Nucleus accumbens (tissue), 56 donors: Measurements from ENCODE around the gene HES4.
"Not testable (repeated sequence)": the region's sequence is repeated elsewhere in the genome, so short reads cannot be mapped to it uniquely, and the experiment has no call there.

Source experiments
- DNase-seq, 56 donors: peaks; one replicate each; lab custom pipeline; 2025; lab: John Stamatoyannopoulos, UW

Gene HES4

DNA sequence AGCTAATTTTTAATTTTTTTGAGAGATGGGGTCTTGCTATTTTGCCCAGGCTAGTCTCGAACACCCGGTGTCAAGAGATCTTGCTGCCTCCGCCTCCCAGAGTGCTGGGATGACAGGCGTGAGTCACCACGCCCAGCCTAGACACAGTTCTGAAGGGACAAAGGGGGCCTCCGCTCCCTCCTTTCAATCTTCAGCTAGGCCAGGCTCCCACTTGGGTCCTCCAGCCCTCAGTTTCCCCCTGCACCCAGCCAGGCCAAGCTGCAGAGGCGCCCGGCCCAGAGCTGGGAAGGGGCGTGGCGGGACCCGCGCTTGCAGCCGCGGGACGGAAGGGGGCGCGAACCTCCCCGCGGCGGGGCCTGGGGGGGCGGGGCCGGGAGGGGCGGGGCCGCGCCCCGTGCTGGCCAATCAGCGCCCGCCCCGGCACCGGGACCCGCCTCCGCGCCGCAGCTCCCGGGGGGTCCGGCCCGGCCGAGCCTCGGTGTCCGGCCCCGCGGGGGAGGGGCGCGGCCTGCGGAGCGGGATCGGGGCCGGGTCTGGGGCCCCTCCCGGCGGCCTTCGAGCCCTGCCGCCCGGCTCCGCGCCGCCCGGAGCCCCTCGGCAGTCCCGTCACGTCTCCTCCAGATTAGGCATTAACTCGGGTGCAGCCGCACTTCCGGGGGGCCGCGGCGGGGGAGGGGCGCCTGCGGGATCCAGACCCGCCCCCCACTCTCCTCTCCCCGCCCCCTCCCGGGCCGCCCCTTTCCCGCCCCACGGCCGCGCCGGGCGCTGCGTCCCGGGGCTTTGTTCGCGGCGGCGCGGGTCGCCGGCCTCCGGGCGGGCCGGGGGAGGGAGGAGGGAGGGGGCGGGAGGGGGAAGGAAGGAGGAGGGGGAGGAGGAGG lies 19.5 kb upstream of the HES4 start:
- peak in 49 of 56 donors; percentile 31 to 92 (median 75) for DNase-seq

DNA sequence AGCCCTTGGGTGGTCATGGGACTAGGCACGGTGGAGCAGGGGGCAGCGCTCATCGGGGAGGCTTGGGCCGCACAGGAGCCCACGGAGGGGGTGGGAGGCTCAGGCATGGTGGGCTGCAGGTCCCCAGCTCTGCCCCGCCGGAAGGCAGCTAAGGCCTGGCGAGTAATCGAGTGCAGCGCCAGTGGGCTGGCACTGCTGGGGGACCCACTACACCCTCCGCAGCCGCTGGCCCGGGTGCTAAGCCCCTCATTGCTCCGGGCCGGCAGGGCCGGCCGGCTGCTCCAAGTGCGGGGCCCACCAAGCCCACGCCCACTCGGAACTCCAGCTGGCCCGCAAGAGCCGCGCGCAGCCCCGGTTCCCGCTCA lies 18.4 kb upstream of the HES4 start:
- DNase-seq: not testable (repeated sequence)

DNA sequence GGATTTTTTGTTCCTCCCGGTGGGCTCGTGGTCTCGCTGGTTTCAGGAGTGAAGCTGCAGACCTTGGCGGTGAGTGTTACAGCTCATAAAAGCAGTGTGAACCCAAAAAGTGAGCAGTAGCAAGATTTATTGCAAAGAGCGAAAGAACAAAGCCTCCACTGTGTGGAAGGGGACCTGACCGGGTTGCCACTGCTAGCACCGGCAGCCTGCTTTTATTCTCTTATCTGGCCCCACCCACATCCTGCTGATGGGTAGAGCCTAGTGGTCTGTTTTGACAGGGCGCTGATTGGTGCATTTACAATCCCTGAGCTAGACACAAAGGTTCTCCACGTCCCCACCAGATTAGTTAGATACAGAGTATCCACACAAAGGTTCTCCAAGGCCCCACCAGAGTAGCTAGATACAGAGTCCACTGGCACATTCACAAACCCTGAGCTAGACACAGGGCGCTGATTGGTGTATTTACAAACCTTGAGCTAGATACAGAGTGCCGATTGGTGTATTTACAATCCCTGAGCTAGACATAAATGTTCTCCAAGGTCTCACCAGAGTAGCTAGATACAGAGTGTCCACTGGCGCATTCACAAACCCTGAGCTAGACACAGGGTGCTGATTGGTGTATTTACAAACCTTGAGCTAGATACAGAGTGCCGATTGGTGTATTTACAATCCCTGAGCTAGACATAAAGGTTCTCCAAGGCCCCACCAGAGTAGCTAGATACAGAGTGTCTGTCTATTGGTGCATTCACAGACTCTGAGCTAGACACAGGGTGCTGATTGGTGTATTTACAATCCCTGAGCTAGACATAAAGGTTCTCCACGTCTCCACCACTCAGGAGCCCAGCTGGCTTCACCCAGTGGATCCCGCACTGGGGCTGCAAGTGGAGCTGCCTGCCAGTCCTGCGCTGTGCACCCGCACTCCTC lies 17.8 kb upstream of the HES4 start:
- not testable (repeated sequence) for DNase-seq

DNA sequence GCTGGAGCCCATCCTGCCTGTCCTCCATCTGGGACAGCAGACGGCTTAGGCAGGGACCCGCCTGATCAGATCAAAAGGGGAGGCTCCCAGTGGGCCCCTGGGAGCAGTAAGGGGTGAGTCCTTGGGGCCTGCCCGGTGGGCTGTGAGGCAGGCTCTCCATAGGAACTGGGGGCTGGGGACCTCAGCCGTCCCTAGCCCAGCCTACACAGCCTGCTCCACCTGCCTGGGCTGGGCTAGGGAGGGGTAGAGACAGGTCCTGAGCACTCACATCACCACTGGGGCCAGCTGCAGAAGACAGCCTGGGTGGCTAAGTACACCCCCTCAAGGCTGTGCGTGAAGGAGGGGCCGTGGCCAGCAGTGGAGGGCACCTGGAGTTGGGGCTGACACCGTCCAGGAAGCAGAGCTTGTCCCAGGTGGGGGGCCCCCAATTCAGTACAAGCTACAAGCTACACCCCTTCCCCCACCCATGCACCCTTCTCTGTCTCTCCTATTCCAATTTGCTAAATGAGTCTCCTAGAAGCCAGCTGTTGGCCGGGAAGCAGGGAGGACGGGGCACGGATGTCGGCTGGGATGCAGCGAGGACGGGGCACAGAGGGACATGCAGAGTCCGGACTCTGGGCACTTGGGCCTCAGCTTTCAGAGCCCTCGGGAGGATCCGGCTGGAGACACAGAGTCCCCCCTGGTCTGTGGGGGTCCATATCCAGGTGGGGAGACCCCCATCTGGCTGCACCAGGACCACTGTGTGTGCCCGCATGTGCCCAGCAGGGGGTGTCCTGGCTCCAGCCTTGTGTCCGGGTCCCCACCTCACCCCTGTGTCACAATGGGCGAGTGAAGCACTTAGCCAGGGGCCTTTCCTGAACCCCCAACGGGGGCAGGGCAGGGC lies 15.1 kb upstream of the HES4 start:
- DNase-seq: peak in 1 of 56 donors; percentile 35

DNA sequence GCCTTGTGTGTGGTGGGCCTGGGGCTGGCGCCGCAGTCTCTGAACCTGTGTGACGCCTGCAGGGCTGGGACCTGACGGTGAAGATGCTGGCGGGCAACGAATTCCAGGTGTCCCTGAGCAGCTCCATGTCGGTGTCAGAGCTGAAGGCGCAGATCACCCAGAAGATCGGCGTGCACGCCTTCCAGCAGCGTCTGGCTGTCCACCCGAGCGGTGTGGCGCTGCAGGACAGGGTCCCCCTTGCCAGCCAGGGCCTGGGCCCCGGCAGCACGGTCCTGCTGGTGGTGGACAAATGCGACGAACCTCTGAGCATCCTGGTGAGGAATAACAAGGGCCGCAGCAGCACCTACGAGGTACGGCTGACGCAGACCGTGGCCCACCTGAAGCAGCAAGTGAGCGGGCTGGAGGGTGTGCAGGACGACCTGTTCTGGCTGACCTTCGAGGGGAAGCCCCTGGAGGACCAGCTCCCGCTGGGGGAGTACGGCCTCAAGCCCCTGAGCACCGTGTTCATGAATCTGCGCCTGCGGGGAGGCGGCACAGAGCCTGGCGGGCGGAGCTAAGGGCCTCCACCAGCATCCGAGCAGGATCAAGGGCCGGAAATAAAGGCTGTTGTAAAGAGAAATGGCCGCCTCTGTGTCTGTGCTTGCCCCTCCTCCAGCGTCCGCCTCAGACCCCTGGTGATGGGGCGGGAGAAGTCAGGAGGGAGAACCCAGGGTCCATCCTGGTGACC lies 14.2 kb upstream of the HES4 start:
- no peak for DNase-seq

DNA sequence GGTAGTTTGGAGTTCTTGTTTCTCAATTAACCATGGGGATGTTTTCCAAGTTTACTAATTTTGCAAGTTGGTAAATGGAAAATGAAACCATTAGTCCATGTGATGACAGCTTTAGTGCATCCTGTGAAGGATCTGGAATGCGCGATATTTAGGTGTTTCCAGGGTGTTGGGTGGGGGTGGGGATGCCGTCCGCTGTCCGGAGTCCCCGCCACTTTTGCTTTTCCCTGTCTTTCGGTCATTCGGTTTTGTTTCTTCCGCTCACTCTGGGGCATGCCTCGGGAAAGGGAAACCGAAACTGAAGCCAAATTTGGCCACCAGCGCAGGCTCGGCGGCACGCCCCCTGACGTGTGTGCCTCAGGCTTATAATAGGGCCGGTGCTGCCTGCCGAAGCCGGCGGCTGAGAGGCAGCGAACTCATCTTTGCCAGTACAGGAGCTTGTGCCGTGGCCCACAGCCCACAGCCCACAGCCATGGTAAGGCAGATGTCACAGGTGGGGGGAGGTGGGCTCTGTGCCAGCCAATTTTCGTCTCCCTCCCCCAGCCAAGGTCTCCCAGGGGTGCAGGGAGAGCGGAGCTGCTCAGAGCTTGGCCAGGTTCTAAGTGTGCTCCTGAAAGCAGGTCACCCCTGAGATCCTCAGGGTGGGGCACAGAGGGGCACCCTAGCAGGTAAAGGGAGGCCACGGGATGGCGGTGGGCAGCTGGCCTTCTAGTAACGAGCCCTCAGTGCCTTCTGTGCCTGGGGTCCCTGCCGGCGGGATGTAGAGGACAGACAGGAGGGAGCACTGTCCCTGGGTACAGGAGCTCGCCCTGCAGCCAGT lies 13.4 kb upstream of the HES4 start, which contains the start of gene ISG15:
TSS of gene ISG15 (plus strand) at position 393 of the 817 bp plus-strand sequence. CDS start at position 470, 77 bp downstream.
- peak in 50 of 56 donors; percentile 23 to 88 (median 66) for DNase-seq

DNA sequence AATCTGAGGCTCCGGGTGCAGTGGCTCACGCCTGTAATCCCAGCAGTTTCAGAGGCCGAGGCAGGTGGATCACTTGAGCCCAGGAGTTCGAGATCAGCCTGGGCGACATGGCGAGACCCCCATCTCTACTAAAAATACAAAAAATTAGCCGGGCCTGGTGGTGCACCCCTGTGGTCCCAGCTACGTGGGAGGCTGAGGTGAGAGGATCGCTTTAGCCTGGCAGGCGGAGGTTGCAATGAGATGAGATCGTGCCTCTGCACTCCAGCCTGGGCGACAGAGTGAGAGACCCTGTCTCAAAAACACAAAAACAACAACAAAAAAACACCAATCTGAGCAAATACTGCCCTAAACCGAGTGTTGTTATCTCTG lies 12.8 kb upstream of the HES4 start:
- not testable (repeated sequence) for DNase-seq

DNA sequence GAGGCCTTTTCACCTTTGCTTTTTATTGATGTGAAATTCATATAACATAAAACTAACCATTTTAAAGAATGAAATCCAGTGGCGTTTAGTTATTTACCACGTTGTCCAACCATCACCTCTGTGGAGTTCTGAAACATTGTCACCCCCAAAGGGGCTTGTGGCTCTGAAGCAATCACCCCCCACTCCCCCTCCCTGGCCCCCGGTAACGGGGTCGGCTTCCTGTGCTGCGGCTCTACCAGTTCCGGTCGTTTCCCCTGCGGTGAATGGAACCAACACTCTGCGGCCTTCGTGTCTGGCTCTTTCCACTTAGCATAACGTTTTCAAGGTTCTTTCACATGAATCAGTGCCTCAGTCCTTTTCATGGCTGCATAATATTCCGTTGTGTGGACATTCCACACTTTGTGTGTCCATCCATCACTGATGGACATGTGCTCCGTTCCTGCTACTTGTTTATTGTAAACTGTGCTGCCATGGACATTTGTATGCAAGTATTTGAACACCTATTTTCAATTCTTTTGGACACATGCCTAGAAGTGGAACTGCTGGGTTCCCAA lies 11.6 kb upstream of the HES4 start:
- DNase-seq: no peak

DNA sequence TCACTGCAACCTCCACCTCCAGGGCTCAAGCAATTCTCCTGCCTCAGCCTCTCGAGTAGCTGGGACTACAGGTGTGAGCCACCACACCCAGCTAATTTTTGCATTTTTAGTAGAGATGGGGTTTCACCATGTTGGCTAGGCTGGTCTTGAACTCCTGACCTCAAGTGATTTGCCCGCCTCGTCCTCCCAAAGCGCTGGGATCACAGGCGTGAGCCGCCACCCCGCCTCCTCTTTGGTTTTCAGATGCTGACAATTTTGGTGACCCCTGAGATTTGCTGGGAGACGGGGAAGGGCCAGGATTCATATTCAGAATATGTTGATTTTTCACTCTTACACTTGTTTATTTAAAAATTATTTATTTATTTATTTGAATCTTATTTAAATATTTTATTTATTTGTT lies 10.2 kb upstream of the HES4 start:
- DNase-seq: not testable (repeated sequence)

DNA sequence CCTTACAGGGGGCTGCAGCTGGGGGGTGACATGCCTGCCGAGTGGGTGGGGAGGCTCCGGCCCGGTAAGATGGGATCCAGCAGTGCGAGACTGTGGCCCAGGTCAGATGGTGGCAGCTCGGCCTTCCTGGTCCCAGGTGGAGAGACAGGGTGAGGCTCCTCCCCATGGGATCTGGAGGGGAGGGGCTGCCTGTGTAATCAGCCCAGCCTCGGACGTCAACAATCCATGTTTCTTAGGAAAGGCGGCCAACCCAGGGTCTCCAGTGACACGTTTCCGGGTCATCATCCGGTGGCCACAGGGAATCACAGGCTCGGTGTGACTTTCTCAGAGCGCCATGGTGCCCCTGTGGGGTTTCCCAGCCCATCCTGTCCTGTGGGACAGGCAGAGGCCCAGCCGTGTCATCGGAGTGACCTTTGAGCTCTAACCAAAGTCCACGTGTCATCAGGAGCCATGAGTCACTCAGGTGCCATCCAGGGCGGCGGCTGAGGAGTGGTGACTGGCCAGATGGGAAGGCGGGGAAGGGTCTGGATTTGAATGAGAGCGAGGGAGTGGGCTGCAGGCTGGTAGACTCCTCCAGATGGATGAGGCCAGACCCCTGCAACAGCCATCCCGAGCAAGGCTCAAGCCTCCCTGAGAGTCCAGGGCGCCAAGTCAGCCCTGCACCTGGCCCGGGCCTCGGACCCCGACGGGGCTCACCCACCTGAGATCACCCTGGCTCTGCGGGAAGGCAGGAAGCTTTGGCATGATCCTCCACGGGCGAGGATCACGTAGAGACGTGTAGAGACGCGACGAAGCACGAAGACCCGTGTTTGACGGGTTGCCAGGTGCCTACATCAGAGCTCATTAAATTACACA lies 6.6 kb upstream of the HES4 start:
- no peak for DNase-seq

DNA sequence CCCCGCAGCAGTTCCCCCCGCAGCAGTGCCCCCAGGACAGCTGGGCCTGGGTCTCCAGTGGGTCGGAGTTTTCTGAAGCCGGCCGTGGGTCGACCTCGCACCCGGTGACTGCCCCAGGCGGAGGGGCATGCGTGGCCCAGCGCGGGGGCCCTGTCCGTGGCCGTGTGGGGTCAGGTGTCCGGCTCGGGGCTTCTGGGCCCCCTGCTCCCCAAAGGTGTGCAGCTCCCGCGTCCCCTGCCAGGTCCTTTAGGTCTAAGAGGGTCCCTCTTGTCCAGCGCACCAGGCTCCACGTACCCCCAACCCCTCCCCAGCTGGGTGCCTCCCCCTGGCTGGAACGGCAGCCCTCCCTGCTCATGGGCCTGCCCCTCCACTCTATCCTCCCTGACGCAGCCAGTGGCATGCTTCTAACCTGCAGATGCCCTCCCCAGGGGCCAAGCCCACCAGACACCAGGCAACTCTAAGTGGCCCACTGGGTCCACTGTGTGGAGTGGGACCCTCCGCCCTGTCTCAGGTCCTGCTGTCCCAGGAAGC lies 5.9 kb upstream of the HES4 start:
- DNase-seq: no peak

DNA sequence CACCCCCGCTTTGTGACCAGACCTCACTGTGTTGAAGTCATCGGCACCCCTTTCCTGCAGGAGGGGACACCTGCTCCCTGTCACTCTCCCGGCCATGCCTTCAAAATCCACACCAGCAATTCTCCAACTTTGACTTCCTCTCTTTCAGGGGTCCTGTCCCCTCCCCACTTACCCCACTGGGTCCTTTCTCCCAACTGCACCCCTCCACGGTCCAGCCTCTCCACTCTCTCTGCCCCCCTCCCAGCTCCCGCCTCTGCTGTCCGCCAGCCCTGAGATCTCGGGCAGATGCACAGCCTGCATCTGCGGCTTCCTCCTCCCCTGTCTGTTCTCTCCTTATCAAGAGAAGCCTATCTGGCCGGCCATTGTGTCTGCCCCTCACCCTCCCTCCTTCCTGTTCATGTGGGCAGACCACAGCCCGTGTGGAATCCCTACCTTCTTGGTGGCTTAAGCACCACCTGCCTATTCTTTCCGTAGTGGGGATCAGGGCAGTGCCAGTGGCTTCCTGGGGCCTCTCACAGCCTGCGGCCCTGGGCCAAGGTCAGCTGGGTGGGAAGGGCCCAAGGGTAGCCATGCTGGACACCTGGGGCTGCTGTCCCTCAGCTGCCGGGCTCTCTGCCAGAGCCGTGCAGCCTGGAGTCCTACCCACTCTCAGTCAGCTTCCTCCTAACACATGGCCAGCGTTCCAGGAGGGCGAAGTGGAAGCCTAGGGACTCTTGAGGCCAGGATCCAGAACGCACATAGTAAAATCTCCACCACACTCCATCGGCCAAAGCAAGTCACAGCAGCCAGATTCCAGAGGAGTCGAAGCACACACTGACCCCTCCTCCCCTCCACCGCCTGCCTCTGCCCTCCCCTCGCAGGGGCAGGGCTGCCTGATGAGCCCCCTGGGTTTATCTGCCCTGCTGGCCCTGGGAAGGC lies 5.1 kb upstream of the HES4 start:
- DNase-seq: no peak

DNA sequence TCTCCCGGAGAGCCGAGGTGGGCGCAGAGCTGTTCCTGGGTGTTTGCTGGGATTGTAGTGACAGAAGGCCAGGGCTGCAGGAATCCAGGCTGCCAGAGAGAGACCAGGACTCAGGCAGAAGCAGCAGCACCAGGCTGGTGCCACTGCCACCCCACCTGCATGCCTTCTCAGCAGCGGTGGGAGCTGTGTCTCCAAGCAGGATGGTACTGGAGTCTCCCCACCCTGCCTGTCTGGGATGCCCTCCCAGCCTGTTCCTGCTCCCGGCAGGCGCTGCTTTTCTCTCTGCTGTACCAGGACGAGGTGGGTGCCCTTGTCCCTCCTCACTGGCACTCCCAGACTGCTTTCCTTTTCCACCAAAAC lies 4.5 kb upstream of the HES4 start:
- DNase-seq: no peak

DNA sequence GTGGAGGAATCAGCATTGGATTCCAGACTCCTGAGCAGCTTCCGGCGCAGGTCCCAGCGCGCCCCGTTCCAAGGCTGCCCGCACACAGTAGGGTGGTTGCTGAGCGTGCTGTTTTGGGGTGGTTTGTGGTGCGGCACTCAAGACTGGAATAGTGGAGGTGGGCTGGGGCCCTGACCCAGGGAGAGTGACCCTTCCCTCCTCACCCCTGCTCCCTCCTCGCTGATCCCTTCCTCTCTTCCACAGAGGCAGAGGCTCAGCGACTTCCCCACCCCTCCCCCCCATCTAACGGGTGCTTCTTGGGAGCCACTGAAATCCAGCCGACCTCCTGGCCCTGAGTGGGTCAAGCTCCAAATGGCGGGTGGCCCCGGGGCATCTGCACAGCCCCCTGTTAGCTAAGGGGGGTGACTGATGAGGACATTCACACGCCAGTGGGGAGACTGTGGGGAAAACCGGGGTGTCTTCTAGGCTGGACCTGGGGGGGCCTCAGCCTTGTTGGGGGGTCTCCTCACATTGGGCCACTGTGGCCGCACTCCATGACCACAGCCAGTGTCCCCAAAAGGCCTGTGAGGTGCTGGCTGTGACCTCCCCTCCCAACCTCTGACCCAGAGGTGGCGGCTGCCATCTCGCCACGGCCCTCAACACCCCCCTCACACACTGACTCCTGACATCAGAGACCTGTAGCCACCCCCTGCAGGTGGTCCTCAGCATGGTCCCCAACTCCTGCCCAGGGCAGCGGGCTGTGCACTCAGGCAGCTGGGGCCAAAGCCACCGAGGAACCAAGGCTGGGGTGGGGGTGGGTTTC lies 3.9 kb upstream of the HES4 start:
- no peak for DNase-seq

DNA sequence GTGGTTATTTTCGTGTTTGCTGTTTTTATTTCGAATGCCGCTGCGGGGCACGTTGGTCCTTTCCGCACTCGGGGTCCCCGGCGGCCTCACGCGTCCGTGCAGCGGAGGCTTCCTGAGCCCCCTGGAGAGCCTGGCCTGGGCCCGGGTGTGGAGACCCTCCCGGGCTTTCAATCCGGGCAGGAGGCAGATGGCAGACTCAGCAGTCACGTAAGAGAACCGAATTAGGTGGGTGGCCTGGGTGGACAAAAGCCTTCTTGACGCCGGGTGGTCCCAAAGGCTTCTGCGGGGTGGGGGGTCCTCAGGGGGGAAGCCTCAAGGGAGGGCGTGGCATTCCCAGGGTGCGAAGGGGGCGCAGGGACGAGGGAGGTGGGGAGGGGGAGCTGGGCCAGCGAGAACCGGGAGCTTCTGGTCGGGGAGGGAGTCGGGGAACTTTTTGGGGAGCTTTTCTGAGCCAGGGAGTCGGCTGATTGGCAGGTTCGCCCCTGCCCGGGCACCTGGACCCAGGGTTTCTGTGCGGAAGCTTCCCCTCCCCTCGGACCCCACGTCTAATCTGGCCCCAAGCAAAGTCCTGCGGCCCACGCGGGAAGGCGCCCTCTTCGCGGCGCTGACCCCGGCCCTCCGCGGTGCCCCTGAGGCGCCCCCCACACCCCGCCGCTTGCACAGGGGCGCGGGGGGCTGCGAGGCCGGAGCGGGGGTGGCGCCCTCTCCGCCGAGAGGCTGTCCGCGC lies 1.3 kb upstream of the HES4 start:
- DNase-seq: peak in 1 of 56 donors; percentile 41
